HG03175 (cell line): ENCODE measurements around the gene ZDHHC8.
A peak's percentile ranks its signal among the peaks of the same experiment; 100 is the strongest.

Source experiments
- ATAC-seq: cut with Tn5 transposase; IDR thresholded peaks from one replicate; pipeline ENCODE4 v1.9.1; 2021; ENCODE audit warnings: mild to moderate bottlenecking, moderate library complexity; ENCODE audit not compliant: unreplicated experiment

Gene ZDHHC8

GRCh38 chr22:20131597-20131858 lies at the start of gene ZDHHC8:
Gene ZDHHC8 (plus strand): TSS chr22:20131804. CDS start chr22:20131948, 144 bp downstream.
- peak; percentile 44 for ATAC-seq

GRCh38 chr22:20083157-20083890 lies 48.3 kb upstream of the ZDHHC8 start:
- no peak for ATAC-seq

GRCh38 chr22:20083891-20084546 lies 47.6 kb upstream of the ZDHHC8 start:
- ATAC-seq = no peak

GRCh38 chr22:20084547-20085413 lies 46.8 kb upstream of the ZDHHC8 start:
- ATAC-seq = no peak

GRCh38 chr22:20085651-20086050 lies 46.0 kb upstream of the ZDHHC8 start:
- no peak for ATAC-seq

GRCh38 chr22:20086101-20086599 lies 45.5 kb upstream of the ZDHHC8 start:
- ATAC-seq = no peak

GRCh38 chr22:20086763-20087162 lies 44.8 kb upstream of the ZDHHC8 start:
- ATAC-seq = no peak

- ATAC-seq = no peak
Measured at GRCh38 chr22:20087319-20088262, 44.0 kb upstream of the ZDHHC8 start.

- no peak for ATAC-seq
Measured at GRCh38 chr22:20088263-20088648, 43.3 kb upstream of the ZDHHC8 start.

GRCh38 chr22:20089226-20089976 lies 42.2 kb upstream of the ZDHHC8 start:
- ATAC-seq = no peak

GRCh38 chr22:20089977-20090729 lies 41.5 kb upstream of the ZDHHC8 start:
- ATAC-seq = no peak

- ATAC-seq = no peak
Measured at GRCh38 chr22:20090730-20091240, 40.8 kb upstream of the ZDHHC8 start.

- ATAC-seq = no peak
Measured at GRCh38 chr22:20091690-20092476, 39.7 kb upstream of the ZDHHC8 start.

- no peak for ATAC-seq
Measured at GRCh38 chr22:20092477-20092854, 39.1 kb upstream of the ZDHHC8 start.

- ATAC-seq = no peak
Measured at GRCh38 chr22:20093418-20094196, 38.0 kb upstream of the ZDHHC8 start.

- ATAC-seq = no peak
Measured at GRCh38 chr22:20094197-20094807, 37.3 kb upstream of the ZDHHC8 start.

- ATAC-seq = no peak
Measured at GRCh38 chr22:20095521-20095920, 36.1 kb upstream of the ZDHHC8 start.
